GM23338 (cell line): ENCODE data around the gene BLACAT1. TPM values are rescaled to one million over a fixed set of nuclear protein-coding genes. Genes with fewer than 3 reads are reported as not detected.

Source experiments
- ATAC-seq: fragments of 200-7000 bp; cut with Tn5 transposase; 3 replicates; pipeline ENCODE4 v1.9.1; 2020
- DNase-seq: peaks from one replicate; pipeline ENCODE4 v3.0.0-alpha.2; 2015; ENCODE audit warnings: low spot score
- H2AFZ ChIP-seq: fragments of 200-600 bp; sonication (generic); 2 replicates; pipeline ENCODE4 v1.8.0; 2016; ENCODE audit warnings: antibody characterized with exemption, mild to moderate bottlenecking, moderate library complexity
- H3F3A ChIP-seq: fragments of 200-600 bp; sonication (generic); replicated peaks from 2 replicates; pipeline ENCODE4 v1.8.0; 2017; ENCODE audit warnings: antibody characterized with exemption, mixed run types, low read depth
- H3K27ac ChIP-seq: fragments of 200-600 bp; sonication (generic); 2 replicates; pipeline ENCODE4 v1.6.1; 2016; ENCODE audit warnings: low read depth
- H3K27me3 ChIP-seq: fragments of 200-600 bp; sonication (generic); 2 replicates; pipeline ENCODE4 v1.8.0; 2016; ENCODE audit warnings: mild to moderate bottlenecking, mixed run types, moderate library complexity; ENCODE audit not compliant: insufficient read depth
- H3K36me3 ChIP-seq: fragments of 200-600 bp; sonication (generic); 2 replicates; pipeline ENCODE4 v1.8.0; 2016; ENCODE audit warnings: mild to moderate bottlenecking; ENCODE audit not compliant: insufficient read depth
- H3K4me1 ChIP-seq: fragments of 200-600 bp; sonication (generic); 2 replicates; pipeline ENCODE4 v1.8.0; 2016; ENCODE audit warnings: mild to moderate bottlenecking, moderate library complexity; ENCODE audit not compliant: insufficient read depth
- H3K4me2 ChIP-seq: fragments of 200-600 bp; sonication (generic); 2 replicates; pipeline ENCODE4 v1.7.1; 2017; ENCODE audit warnings: mixed run types
- H3K4me3 ChIP-seq: fragments of 200-600 bp; sonication (generic); 2 replicates; pipeline ENCODE4 v1.6.1; 2016; ENCODE audit warnings: mixed run types
- H3K79me2 ChIP-seq: fragments of 200-600 bp; sonication (generic); replicated peaks from 2 replicates; pipeline ENCODE4 v1.8.0; 2017; ENCODE audit warnings: mild to moderate bottlenecking; ENCODE audit not compliant: insufficient read depth
- H3K9me2 ChIP-seq: fragments of 200-600 bp; sonication (generic); 2 replicates; pipeline ENCODE4 v1.8.0; 2017; ENCODE audit not compliant: insufficient read depth
- H4K20me1 ChIP-seq: fragments of 200-600 bp; sonication (generic); replicated peaks from 2 replicates; pipeline ENCODE4 v1.8.0; 2017; ENCODE audit warnings: mild to moderate bottlenecking; ENCODE audit not compliant: insufficient read depth
- H3K27ac Mint-ChIP-seq: 2 replicates; pipeline ENCODE4 v1.8.0; 2020; ENCODE audit warnings: inconsistent platforms, mild to moderate bottlenecking, moderate library complexity, mixed read lengths
- H3K27me3 Mint-ChIP-seq: 3 replicates; pipeline ENCODE4 v1.8.0; 2022; ENCODE audit warnings: low read depth, mild to moderate bottlenecking, moderate library complexity, mixed read lengths, inconsistent platforms; ENCODE audit not compliant: insufficient read depth, poor library complexity
- H3K36me3 Mint-ChIP-seq: 3 replicates; pipeline ENCODE4 v1.8.0; 2021; ENCODE audit warnings: low read depth, mild to moderate bottlenecking, inconsistent platforms, moderate library complexity, mixed read lengths
- H3K4me1 Mint-ChIP-seq: 3 replicates; pipeline ENCODE4 v1.8.0; 2020; ENCODE audit warnings: mild to moderate bottlenecking, inconsistent platforms, mixed read lengths
- H3K4me3 Mint-ChIP-seq: 3 replicates; pipeline ENCODE4 v1.8.0; 2021; ENCODE audit warnings: moderate library complexity, mild to moderate bottlenecking, inconsistent platforms, mixed read lengths
- H3K9me3 Mint-ChIP-seq: 3 replicates; pipeline ENCODE4 v1.8.0; 2020; ENCODE audit warnings: moderate library complexity, mild to moderate bottlenecking, inconsistent platforms, mixed read lengths
- CTCF ChIP-seq, 2 experiments: fragments of 200-600 bp in 1 of 2; sonication (generic) in 1 of 2; conservative IDR thresholded peaks; 2 replicates each; pipeline versions ENCODE4 v1.5.1 to v1.6.1; 2016 to 2017; ENCODE audit warnings: antibody characterized with exemption in 2 of 2, low read depth in 2 of 2, mild to moderate bottlenecking in 2 of 2, moderate library complexity in 1 of 2
- ETS1 ChIP-seq: IDR thresholded peaks from 2 replicates; pipeline ENCODE4 v1.6.1; 2016; ENCODE audit warnings: antibody characterized with exemption
- EZH2phosphoT487 ChIP-seq: fragments of 200-600 bp; sonication (generic); IDR thresholded peaks from one replicate; pipeline ENCODE4 v1.8.1; 2018; ENCODE audit warnings: antibody characterized with exemption; ENCODE audit not compliant: unreplicated experiment
- POLR2AphosphoS5 ChIP-seq: IDR thresholded peaks from 2 replicates; pipeline ENCODE4 v1.6.1; 2016; ENCODE audit warnings: antibody characterized with exemption, low read depth
- STAT1 ChIP-seq: IDR thresholded peaks from one replicate; pipeline ENCODE4 v1.6.1; 2016; ENCODE audit warnings: antibody characterized with exemption; ENCODE audit not compliant: unreplicated experiment
- polyA plus RNA-seq: library from polyadenylated mRNA; unstranded; fragments of >200 nt; fragmentation: Nextera tagmentation; extraction: Ambion mirVana; gene quantifications from 2 replicates; pipeline ENCODE4 v1.2.1, GENCODE V29; 2016
- total RNA-seq: library from RNA; depleted of rRNA; stranded (reverse); fragments of >200 nt; shearing (Covaris generic); gene quantifications from 2 replicates; pipeline ENCODE4 v1.2.3, GENCODE V29; 2014

The BLACAT1 gene
- total and polyA plus RNA-seq, 2 experiments from 2014 or later = 1.6 to 6.2 TPM

DNA sequence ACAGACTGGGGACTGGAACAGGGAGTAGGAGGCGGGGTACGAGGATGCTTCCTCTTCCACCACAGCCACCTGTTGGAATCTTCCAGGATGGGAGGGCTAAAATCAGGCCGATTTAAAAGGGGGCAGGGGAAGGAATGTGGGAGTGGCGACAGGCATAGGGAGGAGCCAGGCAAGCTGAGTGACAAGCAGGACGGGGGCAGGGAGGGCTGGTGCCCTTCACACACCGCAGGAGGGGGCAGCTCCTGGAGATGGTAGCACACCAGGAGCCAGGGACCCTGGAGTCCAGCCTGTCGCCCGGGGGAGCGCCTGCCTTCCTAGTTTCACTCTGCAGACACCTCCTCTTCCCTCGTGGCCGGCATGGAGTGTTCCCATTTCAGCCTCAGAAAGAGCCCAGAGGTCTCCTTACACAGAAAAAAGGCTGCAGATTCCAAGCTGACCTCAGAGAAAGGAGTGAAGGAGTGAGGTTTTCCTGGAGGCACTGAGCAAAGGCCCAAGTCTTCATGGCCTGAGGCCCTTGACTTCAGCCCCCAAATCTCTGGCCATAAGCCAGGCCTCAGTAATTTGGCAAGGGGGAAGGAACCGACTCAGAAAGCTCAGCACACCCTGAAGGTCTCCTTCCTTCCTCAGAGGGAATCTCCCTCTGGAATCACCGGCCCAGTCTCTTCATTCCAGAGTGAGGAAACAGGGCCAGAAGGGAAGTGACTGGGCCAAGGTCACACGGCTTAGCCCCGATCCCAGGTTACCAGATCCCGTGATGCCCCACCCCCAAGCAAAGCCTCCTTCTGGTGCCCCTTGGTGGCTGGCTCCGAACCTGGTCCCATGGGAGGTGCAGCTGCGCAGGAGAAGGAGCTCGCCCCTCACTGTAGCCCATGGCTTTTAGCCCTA lies 8.1 kb downstream of the BLACAT1 start:
- peaks cover 81% of the 10 kb centered on the region for H3K4me1 ChIP-seq
- H3K27ac ChIP-seq = peak overlapping the region; percentile 61; the same call in 1 of the 2 replicates
- H2AFZ ChIP-seq = no peak overlapping the region
- peaks cover 45% of the 10 kb centered on the region for H3F3A ChIP-seq
- peak overlapping the region; percentile 73 for H3K4me2 ChIP-seq
- Mint-ChIP-seq H3K27me3 (peaks cover 43% of the 10 kb centered on the region), H3K9me3 (no peaks in the 10 kb centered on the region; the same call in 2 of the 3 replicates), H3K4me3 (peak overlapping the region; percentile 80), H3K27ac (peak overlapping the region; percentile 80), H3K4me1 (peaks cover 91% of the 10 kb centered on the region), H3K36me3 (peaks cover 22% of the 10 kb centered on the region)
- DNase-seq (peak; percentile 94), ATAC-seq (peak; percentile 6)
- peaks cover 27% of the 10 kb centered on the region for H3K27me3 ChIP-seq
- H3K79me2 ChIP-seq = no peaks in the 10 kb centered on the region; the same call in 1 of the 2 replicates
- H3K4me3 ChIP-seq = peak overlapping the region; percentile 44
- no peaks in the 10 kb centered on the region for H3K9me2 ChIP-seq
- TF ChIP-seq ETS1 = peak; percentile 23; the same call in 1 of the 2 replicates
- peak; percentile 70 for TF ChIP-seq POLR2AphosphoS5
- TF ChIP-seq STAT1 = no peak
- H4K20me1 ChIP-seq = peaks cover 7% of the 10 kb centered on the region; the same call in 1 of the 2 replicates
- no peaks in the 10 kb centered on the region for H3K36me3 ChIP-seq

- peaks cover 47% of the 10 kb centered on the region for H3K27me3 Mint-ChIP-seq
- H2AFZ ChIP-seq = no peak overlapping the region
- peaks cover 53% of the 10 kb centered on the region for H3F3A ChIP-seq
- peaks cover 91% of the 10 kb centered on the region for H3K4me1 Mint-ChIP-seq
- H3K79me2 ChIP-seq = no peaks in the 10 kb centered on the region; the same call in 1 of the 2 replicates
- H3K27ac ChIP-seq = peak overlapping the region; percentile 61
- no peaks in the 10 kb centered on the region for H3K9me2 ChIP-seq
- peak overlapping the region; percentile 80 for H3K4me3 Mint-ChIP-seq
- DNase-seq (peak; percentile 30), ATAC-seq (no peak)
- H3K4me3 ChIP-seq = peak overlapping the region; percentile 44
- peak overlapping the region; percentile 74 for H3K27ac Mint-ChIP-seq
- H3K27me3 ChIP-seq = peaks cover 23% of the 10 kb centered on the region
- peak overlapping the region; percentile 73 for H3K4me2 ChIP-seq
- peaks cover 18% of the 10 kb centered on the region for H3K36me3 Mint-ChIP-seq
- peaks cover 81% of the 10 kb centered on the region for H3K4me1 ChIP-seq
- H4K20me1 ChIP-seq = no peaks in the 10 kb centered on the region
- H3K36me3 ChIP-seq = no peaks in the 10 kb centered on the region
- TF ChIP-seq CTCF (conservative IDR thresholded peaks at IDR 0.05; ENCODE audit: low read depth in 2 of 2) = no peak
- TF ChIP-seq ETS1 = 0 out of 2 replicates have a peak, but pooled peaks have one; percentile 16
- TF ChIP-seq EZH2phosphoT487 = no peak
- no peak for TF ChIP-seq STAT1
- no peaks in the 10 kb centered on the region; the same call in 2 of the 3 replicates for H3K9me3 Mint-ChIP-seq
Observed at GRCh38 chr1:205446828-205447227, 9.0 kb downstream of the BLACAT1 start.
